Measurements from ENCODE around the gene LEFTY1.

The LEFTY1 gene

DNA sequence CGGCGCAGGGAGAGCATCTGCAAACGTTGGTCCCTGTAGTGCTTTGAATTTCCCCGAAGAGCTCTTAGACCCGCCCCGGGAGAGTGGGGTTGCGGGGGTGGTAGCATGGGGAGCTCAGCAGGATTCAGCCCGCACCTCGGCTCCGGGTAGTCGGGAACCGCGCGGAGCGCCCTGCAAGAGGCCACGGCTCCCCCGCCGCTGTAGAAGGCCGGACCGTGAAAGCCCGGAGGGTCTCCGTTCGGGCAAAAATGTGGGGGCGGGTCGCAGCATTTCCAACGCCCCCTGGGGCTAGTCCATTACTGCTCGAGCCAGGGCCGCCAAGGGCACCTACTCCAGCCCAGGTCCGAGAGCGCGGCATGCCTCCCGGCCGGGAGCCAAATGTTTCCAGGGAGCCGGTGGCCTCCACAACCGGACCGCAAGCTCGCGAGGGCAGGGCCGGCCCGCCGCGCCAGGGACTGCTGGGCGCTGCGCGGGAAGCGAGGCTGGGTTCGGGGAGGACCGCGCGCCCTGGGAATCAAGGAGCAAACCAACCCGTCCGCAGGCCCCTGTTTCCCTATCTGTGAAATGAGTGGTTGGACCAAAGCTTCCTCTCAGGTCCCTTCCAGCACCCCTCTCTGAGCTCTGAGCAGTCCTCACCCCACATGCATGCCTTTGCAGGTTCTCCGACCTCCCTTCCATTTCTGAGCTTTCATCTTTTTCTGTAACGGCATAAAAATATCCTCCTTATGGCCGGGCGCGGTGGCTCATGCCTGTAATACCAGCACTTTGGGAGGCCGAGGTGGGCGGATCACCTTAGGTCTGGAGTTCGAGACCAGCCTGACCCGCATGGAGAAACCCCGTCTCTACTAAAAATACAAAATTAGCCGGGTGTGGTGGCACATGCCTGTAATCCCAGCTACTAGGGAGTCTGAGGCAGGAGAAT is 6.0 kb downstream of the LEFTY1 start:
- Mint-ChIP-seq H3K4me1 (peaks cover 58% of the 10 kb centered on the region), H3K27me3 (ENCODE audit: low read depth, poor library complexity) (peaks cover 20% of the 10 kb centered on the region), H3K27ac (no peak overlapping the region), H3K36me3 (ENCODE audit: low read depth) (no peaks in the 10 kb centered on the region), H3K4me3 (peak overlapping the region; percentile 88), H3K9me3 (no peaks in the 10 kb centered on the region)
- peak; percentile 59 for DNase-seq
- TF ChIP-seq, protein P1, sequence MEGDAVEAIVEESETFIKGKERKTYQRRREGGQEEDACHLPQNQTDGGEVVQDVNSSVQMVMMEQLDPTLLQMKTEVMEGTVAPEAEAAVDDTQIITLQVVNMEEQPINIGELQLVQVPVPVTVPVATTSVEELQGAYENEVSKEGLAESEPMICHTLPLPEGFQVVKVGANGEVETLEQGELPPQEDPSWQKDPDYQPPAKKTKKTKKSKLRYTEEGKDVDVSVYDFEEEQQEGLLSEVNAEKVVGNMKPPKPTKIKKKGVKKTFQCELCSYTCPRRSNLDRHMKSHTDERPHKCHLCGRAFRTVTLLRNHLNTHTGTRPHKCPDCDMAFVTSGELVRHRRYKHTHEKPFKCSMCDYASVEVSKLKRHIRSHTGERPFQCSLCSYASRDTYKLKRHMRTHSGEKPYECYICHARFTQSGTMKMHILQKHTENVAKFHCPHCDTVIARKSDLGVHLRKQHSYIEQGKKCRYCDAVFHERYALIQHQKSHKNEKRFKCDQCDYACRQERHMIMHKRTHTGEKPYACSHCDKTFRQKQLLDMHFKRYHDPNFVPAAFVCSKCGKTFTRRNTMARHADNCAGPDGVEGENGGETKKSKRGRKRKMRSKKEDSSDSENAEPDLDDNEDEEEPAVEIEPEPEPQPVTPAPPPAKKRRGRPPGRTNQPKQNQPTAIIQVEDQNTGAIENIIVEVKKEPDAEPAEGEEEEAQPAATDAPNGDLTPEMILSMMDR (IDR thresholded peaks at IDR 0.05) = no peak

DNA sequence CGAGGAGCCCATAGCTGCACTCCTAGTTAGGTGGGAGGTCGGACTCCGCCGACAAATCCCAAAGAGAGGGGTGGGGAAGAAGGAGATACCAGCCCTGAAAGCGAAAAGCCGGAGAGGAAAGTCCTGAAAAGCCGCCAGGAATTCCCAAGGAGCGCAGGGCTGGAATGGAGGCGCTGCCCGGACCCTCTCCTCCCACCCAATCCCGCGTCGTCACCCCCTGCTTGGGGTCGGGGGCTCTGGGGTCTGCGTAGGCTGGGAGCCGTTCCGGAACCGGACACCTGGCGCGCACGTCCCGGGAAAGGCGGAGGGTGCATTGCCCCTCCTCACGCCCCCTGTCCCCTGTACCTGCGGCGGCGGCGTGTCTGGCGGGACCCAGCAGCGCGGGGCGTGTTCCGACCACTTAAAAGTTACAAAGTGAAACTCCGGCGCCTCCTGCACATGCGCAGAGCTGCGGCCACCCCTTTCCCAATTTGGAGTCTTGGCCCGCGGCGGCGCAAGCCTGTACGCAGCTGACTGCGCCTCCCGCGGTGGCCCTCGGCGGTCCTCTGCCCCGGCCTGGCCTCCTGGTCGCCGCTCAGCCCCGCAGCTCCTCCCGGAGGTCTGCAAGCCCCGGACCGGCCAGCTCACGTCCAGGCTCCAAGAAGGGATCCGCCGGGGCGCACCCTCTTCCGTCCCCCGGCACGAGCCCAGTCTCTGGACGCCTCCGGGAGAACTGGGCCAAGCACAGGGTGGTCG is 6.8 kb downstream of the LEFTY1 start, which contains the start of gene TMEM63A:
TMEM63A (minus strand) TSS at position 422 of the 735 bp plus-strand sequence. CDS start 4,800 bp downstream, outside the sequence.
- H3K9me3 Mint-ChIP-seq = no peaks in the 10 kb centered on the region
- no peak within 1 kb of the TSS for H3K27ac Mint-ChIP-seq
- peak; percentile 94 for DNase-seq
- peak within 1 kb of the TSS; percentile 88 for H3K4me3 Mint-ChIP-seq
- TF ChIP-seq, protein P1 (IDR thresholded peaks at IDR 0.05) = peak; percentile 8
- no peaks in the 10 kb centered on the region for H3K36me3 Mint-ChIP-seq (ENCODE audit: low read depth)
- H3K27me3 Mint-ChIP-seq (ENCODE audit: low read depth, poor library complexity) = peaks cover 20% of the 10 kb centered on the region
- peaks cover 63% of the 10 kb centered on the region for H3K4me1 Mint-ChIP-seq

DNA sequence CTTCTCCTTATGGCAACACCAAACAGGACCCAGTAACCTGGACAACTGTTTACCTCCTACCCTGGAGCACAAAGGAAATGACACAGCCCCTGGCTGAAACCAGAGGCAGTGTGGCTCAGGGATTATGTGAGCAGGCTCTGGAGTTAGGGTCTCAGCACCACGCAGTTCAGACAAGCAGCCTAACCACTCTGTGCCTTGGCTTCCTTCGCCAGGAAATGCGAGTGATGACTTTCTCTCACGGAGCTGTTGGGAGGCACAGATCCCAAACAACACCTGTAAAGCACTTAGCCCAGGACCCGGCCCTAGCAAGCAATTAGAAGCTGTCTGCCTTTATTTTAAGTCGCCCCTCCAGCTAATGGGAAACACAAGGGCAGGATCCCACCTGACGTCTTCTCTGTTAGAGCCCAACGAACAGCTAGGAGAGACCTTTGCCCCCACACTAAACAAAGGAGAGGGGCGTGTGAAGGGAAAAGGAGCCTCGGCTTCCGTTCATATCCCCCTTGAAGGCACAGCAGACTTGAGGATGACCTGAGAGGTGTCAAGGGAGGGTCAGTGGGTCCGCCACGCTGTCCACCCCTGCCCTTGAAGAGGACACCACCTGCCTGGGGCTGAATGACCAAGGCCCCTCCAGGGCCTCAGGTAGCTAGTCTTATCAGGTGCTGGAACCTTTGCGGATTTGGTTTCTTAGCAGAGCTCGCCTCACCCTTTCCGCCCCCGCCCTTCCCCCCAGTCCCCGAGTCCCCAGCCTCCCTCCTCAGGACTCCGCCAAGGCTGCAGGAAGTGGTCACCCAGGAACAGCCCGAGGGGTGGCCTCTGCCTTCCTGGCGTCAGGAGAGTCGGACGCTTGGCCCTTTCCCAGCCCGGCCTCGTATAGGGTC is 7.6 kb downstream of the LEFTY1 start:
- Mint-ChIP-seq H3K27me3 (ENCODE audit: low read depth, poor library complexity) (peaks cover 17% of the 10 kb centered on the region), H3K36me3 (ENCODE audit: low read depth) (no peaks in the 10 kb centered on the region), H3K27ac (no peak overlapping the region), H3K4me1 (peaks cover 58% of the 10 kb centered on the region), H3K9me3 (no peaks in the 10 kb centered on the region), H3K4me3 (peak overlapping the region; percentile 88)
- DNase-seq = peak; percentile 37
- TF ChIP-seq, protein P1 (IDR thresholded peaks at IDR 0.05) = no peak

DNA sequence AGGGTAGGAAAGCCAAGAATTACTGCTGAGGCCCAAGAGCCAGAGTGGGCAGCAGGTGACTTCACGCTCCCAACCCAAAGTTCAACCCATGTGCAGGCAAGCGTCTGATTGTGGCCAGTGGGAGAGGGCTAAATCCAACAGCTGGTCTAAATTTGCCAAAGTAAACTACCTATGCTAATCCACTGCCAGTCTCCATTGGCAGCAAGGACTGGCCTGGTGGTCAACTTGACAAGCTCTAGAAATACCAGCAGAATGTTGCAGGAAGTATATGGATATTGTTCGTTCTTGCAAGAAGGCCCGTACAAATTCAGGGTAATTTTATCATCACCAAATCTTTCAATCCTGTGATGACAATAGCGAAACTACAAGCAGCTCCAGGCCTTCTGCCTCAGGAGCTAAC is 8.3 kb downstream of the LEFTY1 start:
- peak overlapping the region; percentile 28 for H3K4me3 Mint-ChIP-seq
- TF ChIP-seq, protein P1 (IDR thresholded peaks at IDR 0.05) = no peak
- H3K4me1 Mint-ChIP-seq = peaks cover 56% of the 10 kb centered on the region
- peaks cover 17% of the 10 kb centered on the region for H3K27me3 Mint-ChIP-seq (ENCODE audit: low read depth, poor library complexity)
- no peak overlapping the region for H3K27ac Mint-ChIP-seq
- no peaks in the 10 kb centered on the region for H3K36me3 Mint-ChIP-seq (ENCODE audit: low read depth)
- H3K9me3 Mint-ChIP-seq = no peaks in the 10 kb centered on the region
- DNase-seq = no peak

DNA sequence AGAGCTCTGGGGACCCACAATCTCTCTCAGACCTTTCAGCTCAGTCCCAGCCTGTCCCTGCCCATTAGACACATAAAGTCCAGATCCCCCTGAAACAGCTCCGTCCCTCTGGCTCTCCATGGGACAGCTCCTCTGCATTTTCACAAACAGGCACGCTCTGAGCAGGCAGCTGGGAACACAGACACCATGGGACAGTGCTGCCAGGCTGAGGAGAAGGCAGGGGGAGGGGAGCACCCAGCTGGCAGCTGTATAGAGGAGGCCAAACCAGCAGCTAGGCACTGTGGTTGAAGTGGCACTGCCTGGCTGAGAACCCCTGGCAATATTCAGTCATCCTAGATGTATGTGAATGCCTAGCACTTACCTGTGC is 8.7 kb downstream of the LEFTY1 start:
- Mint-ChIP-seq H3K4me3 (peak overlapping the region; percentile 39), H3K36me3 (ENCODE audit: low read depth) (no peaks in the 10 kb centered on the region)

More for the DNA sequence above, 8.7 kb downstream of the LEFTY1 start:
- peaks cover 19% of the 10 kb centered on the region for H3K27me3 Mint-ChIP-seq (ENCODE audit: low read depth, poor library complexity)
- H3K4me1 Mint-ChIP-seq = peaks cover 56% of the 10 kb centered on the region
- H3K27ac Mint-ChIP-seq = no peak overlapping the region
- TF ChIP-seq, protein P1 (IDR thresholded peaks at IDR 0.05) = no peak
- no peak for DNase-seq
- no peaks in the 10 kb centered on the region for H3K9me3 Mint-ChIP-seq

Data from nephron progenitor cell (in vitro differentiated cells).